GM19467 (cell line): ENCODE data around the gene OVOL1.
"Not testable (repeated sequence)": the region's sequence is repeated elsewhere in the genome, so short reads cannot be mapped to it uniquely, and the experiment has no call there.

Experiments
- ATAC-seq: cut with Tn5 transposase; IDR thresholded peaks from one replicate; pipeline ENCODE4 v1.9.1; 2021; ENCODE audit warnings: mild to moderate bottlenecking, moderate library complexity; ENCODE audit not compliant: unreplicated experiment

OVOL1 gene

GRCh38 chr11:65814131-65814985 is 27.5 kb downstream of the OVOL1 start:
- ATAC-seq: no peak

- ATAC-seq: no peak
Measured at GRCh38 chr11:65814986-65815565, 28.2 kb downstream of the OVOL1 start.

- ATAC-seq: no peak
Measured at GRCh38 chr11:65816696-65817095, 29.8 kb downstream of the OVOL1 start.

- ATAC-seq: no peak
Measured at GRCh38 chr11:65817312-65817834, 30.5 kb downstream of the OVOL1 start.

GRCh38 chr11:65817835-65818680 is 31.2 kb downstream of the OVOL1 start:
- peak; percentile 72 for ATAC-seq

GRCh38 chr11:65821107-65821506 is 34.2 kb downstream of the OVOL1 start:
- ATAC-seq: no peak

GRCh38 chr11:65822776-65823528 is 36.1 kb downstream of the OVOL1 start:
- ATAC-seq: no peak

GRCh38 chr11:65826984-65827735 is 40.3 kb downstream of the OVOL1 start:
- no peak for ATAC-seq

- ATAC-seq: no peak
Measured at GRCh38 chr11:65829459-65829858, 42.6 kb downstream of the OVOL1 start.

- ATAC-seq: not testable (repeated sequence)
Measured at GRCh38 chr11:65832231-65832630, 45.4 kb downstream of the OVOL1 start.

- peak; percentile 89 for ATAC-seq
Measured at GRCh38 chr11:65833297-65834030, 46.6 kb downstream of the OVOL1 start, which contains the start of gene SNX32. Gene SNX32 (plus strand): TSS chr11:65833963. CDS start chr11:65834066, 103 bp downstream.

GRCh38 chr11:65834202-65834601 is 47.3 kb downstream of the OVOL1 start:
- no peak for ATAC-seq

- ATAC-seq: no peak
Measured at GRCh38 chr11:65842144-65842543, 55.3 kb downstream of the OVOL1 start.

GRCh38 chr11:65843811-65844210 is 56.9 kb downstream of the OVOL1 start:
- no peak for ATAC-seq

GRCh38 chr11:65844231-65844872 is 57.5 kb downstream of the OVOL1 start:
- no peak for ATAC-seq
